Measurements from ENCODE around the gene SMIM10.
"Not testable (repeated sequence)": the region's sequence is repeated elsewhere in the genome, so short reads cannot be mapped to it uniquely, and the experiment has no call there.

Gene SMIM10

GRCh38 chrX:134990801-134991481 is at the start of gene SMIM10:
Gene SMIM10 (plus strand): TSS chrX:134990991. CDS start chrX:134991096, 105 bp downstream.
- no peak for TF ChIP-seq CTCF (conservative IDR thresholded peaks at IDR 0.05; ENCODE audit: low read depth)
- H3K27ac ChIP-seq: peak within 1 kb of the TSS; percentile 45
- POLR2A ChIA-PET (ENCODE audit: low non-redundant PET): no interaction called here
- peak; percentile 9 for DNase-seq (ENCODE audit: low spot score)
- CTCF ChIA-PET: no interaction called here

GRCh38 chrX:134946364-134946763 is 44.4 kb upstream of the SMIM10 start:
- POLR2A ChIA-PET (ENCODE audit: low non-redundant PET); H3K27ac ChIP-seq; CTCF ChIA-PET; DNase-seq (ENCODE audit: low spot score): not testable (repeated sequence)

- ChIA-PET CTCF (no interaction called here), POLR2A (ENCODE audit: low non-redundant PET) (no interaction called here)
- DNase-seq (ENCODE audit: low spot score): peak; percentile 13
- H3K27ac ChIP-seq: no peak overlapping the region
- no peak for TF ChIP-seq CTCF (conservative IDR thresholded peaks at IDR 0.05; ENCODE audit: low read depth)
These were observed 42.2 kb upstream of the SMIM10 start for GRCh38 chrX:134948333-134949241.

- ChIA-PET POLR2A (ENCODE audit: low non-redundant PET) (no interaction called here), CTCF (interaction anchor here (0.7 kb wide), 1 partner anchor 186 kb away, joined by 3 read pairs; no protein-coding TSS in a partner anchor)
- TF ChIP-seq CTCF (conservative IDR thresholded peaks at IDR 0.05; ENCODE audit: low read depth): no peak
- no peak for DNase-seq (ENCODE audit: low spot score)
- H3K27ac ChIP-seq: no peak overlapping the region
These were observed 41.5 kb upstream of the SMIM10 start for GRCh38 chrX:134949271-134949670.

- H3K27ac ChIP-seq: no peak overlapping the region
- ChIA-PET CTCF (interaction anchor here (0.6 kb wide), 1 partner anchor 16 kb away, joined by 3 read pairs; no protein-coding TSS in a partner anchor), POLR2A (ENCODE audit: low non-redundant PET) (no interaction called here)
- no peak for DNase-seq (ENCODE audit: low spot score)
- no peak for TF ChIP-seq CTCF (conservative IDR thresholded peaks at IDR 0.05; ENCODE audit: low read depth)
These were observed 33.0 kb upstream of the SMIM10 start for GRCh38 chrX:134957836-134958235.

GRCh38 chrX:134960366-134960765 is 30.4 kb upstream of the SMIM10 start:
- POLR2A ChIA-PET (ENCODE audit: low non-redundant PET); H3K27ac ChIP-seq; CTCF ChIA-PET: not testable (repeated sequence)

GRCh38 chrX:134963041-134963440 is 27.8 kb upstream of the SMIM10 start:
- no peak for DNase-seq (ENCODE audit: low spot score)
- CTCF ChIA-PET: interaction anchor here (0.9 kb wide), 1 partner anchor 151 kb away, joined by 6 read pairs; no protein-coding TSS in a partner anchor
- H3K27ac ChIP-seq: no peak overlapping the region
- POLR2A ChIA-PET (ENCODE audit: low non-redundant PET): no interaction called here
- TF ChIP-seq CTCF (conservative IDR thresholded peaks at IDR 0.05; ENCODE audit: low read depth): no peak

More at GRCh38 chrX:134960366-134960765, 30.4 kb upstream of the SMIM10 start:
- not testable (repeated sequence) for DNase-seq (ENCODE audit: low spot score)
